ENCODE measurements around the gene ARMC6. TPM values are rescaled to one million over a fixed set of nuclear protein-coding genes. Genes with fewer than 3 reads are reported as not detected.

ARMC6 gene
- total and polyA plus RNA-seq, 2 donors (not counting 3 experiments of a cell fraction or from before 2014, with no cell fraction given), result 33.9 to 44.7 TPM

DNA sequence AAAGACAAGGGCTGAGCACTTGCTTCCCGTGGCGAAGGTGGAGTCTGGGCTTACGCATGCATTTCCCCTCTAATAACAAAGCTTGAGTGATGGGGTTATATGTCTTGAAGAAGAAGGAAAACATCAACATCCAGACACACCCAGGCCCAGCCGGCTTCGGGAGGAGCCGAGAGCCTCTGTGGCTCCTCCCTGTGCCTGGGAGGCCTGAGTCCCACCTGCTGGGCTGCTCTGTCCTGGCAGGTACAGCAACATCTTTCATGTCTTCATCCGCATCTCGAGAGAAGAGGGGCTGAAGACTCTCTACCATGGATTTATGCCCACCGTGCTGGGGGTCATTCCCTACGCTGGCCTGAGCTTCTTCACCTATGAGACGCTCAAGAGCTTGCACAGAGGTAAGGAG lies 74.3 kb downstream of the ARMC6 start:
- DNase-seq (ENCODE audit: low read depth, low spot score) (no peak), FAIRE-seq (no peak)
- H4K20me1 ChIP-seq (replicated peaks; ENCODE audit: control insufficient read depth, extremely low read depth, insufficient read depth, low read length), result no peaks in the 10 kb centered on the region
- H3K4me1 ChIP-seq (ENCODE audit: control insufficient read depth, extremely low read depth, insufficient read depth, low read length), result no peaks in the 10 kb centered on the region
- no TSS peak for BruUV-seq (replicated peaks)
- no peak overlapping the region for H3K4me2 ChIP-seq (ENCODE audit: insufficient read depth, low read length)
- H3K27me3 ChIP-seq (ENCODE audit: control insufficient read depth in 2 of 2, insufficient read depth in 2 of 2, low read length in 2 of 2), result no peaks in the 10 kb centered on the region
- H3K4me3 ChIP-seq (replicated peaks in 1 of 3; ENCODE audit: insufficient read depth in 1 of 3, low read depth in 1 of 3, low read length in 3 of 3), result no peak overlapping the region
- H3K36me3 ChIP-seq (ENCODE audit: control insufficient read depth in 2 of 2, extremely low read depth in 1 of 2, insufficient read depth in 2 of 2, low read length in 2 of 2), result no peaks in the 10 kb centered on the region
- TF ChIP-seq, protein P1, sequence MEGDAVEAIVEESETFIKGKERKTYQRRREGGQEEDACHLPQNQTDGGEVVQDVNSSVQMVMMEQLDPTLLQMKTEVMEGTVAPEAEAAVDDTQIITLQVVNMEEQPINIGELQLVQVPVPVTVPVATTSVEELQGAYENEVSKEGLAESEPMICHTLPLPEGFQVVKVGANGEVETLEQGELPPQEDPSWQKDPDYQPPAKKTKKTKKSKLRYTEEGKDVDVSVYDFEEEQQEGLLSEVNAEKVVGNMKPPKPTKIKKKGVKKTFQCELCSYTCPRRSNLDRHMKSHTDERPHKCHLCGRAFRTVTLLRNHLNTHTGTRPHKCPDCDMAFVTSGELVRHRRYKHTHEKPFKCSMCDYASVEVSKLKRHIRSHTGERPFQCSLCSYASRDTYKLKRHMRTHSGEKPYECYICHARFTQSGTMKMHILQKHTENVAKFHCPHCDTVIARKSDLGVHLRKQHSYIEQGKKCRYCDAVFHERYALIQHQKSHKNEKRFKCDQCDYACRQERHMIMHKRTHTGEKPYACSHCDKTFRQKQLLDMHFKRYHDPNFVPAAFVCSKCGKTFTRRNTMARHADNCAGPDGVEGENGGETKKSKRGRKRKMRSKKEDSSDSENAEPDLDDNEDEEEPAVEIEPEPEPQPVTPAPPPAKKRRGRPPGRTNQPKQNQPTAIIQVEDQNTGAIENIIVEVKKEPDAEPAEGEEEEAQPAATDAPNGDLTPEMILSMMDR (IDR thresholded peaks at IDR 0.05; ENCODE audit: extremely low read depth in 1 of 2, insufficient read depth in 1 of 2, low read depth in 1 of 2, low read length in 2 of 2), result no peak
- TF ChIP-seq FOS (IDR thresholded peaks at IDR 0.05; ENCODE audit: borderline replicate concordance, insufficient read depth, low read length), result no peak
- no peak for TF ChIP-seq POLR2AphosphoS5 (IDR thresholded peaks at IDR 0.05; ENCODE audit: insufficient read depth, low read depth, low read length)
- TF ChIP-seq GATA2 (IDR thresholded peaks at IDR 0.05; ENCODE audit: insufficient read depth, insufficient read length, low read depth, low read length), result no peak
- no peak for TF ChIP-seq EZH2 (IDR thresholded peaks at IDR 0.05; ENCODE audit: borderline replicate concordance, low read depth, low read length, severe bottlenecking)
- TF ChIP-seq MYC (IDR thresholded peaks at IDR 0.05; ENCODE audit: low read depth, low read length), result no peak
- TF ChIP-seq POLR2A (IDR thresholded peaks at IDR 0.05; ENCODE audit: low read depth, low read length), result no peak
- TF ChIP-seq JUN (IDR thresholded peaks at IDR 0.05; ENCODE audit: borderline replicate concordance, insufficient read depth, insufficient read length, low read depth), result no peak
- no peak overlapping the region for H3K9ac ChIP-seq (replicated peaks; ENCODE audit: extremely low read depth, insufficient read depth, low read length)
- intact Hi-C loops (cut with micrococcal nuclease), result loop anchor here (5.0 kb wide), 1 partner anchor 45 kb away; the partner anchor contains the start of gene SLC25A42
- H3K27ac ChIP-seq (ENCODE audit: insufficient read depth, low read depth, low read length), result no peak overlapping the region
- POLR2A ChIA-PET, result no interaction called here
- no peak overlapping the region for H2AFZ ChIP-seq (ENCODE audit: low read depth, low read length)
- H3K9me1 ChIP-seq (replicated peaks; ENCODE audit: control insufficient read depth, extremely low read depth, insufficient read depth, low read length), result no peaks in the 10 kb centered on the region
- no peaks in the 10 kb centered on the region for H3K9me3 ChIP-seq (replicated peaks; ENCODE audit: control insufficient read depth, insufficient read depth, low read length)
- dilution Hi-C loops (cut with MboI; ENCODE audit: extremely low pct_ligation_motif_present, low sequenced_read_pairs), result no loop called here
- H3K79me2 ChIP-seq (ENCODE audit: control insufficient read depth, insufficient read depth, low read length), result no peaks in the 10 kb centered on the region
- CTCF ChIA-PET, result no interaction called here

Other genes starting within 250 kb of the ARMC6 start
- gene COMP, start 242.3 kb upstream of the ARMC6 start, total RNA-seq, result not detected in 2 replicates
- gene COMP, start 242.3 kb upstream of the ARMC6 start, polyA plus RNA-seq, result not detected in 2 replicates
- gene UPF1, start 201.6 kb upstream of the ARMC6 start, total RNA-seq, result 68.2 and 69.1 TPM in 2 replicates
- 50.2 and 65.9 TPM in 2 replicates for gene UPF1, start 201.6 kb upstream of the ARMC6 start, polyA plus RNA-seq
- 3.0 and 4.0 TPM in 2 replicates for gene CERS1, start 137.4 kb upstream of the ARMC6 start, total RNA-seq
- 8.5 and 11.0 TPM in 2 replicates for gene CERS1, start 137.4 kb upstream of the ARMC6 start, polyA plus RNA-seq
- gene COPE, start 114.2 kb upstream of the ARMC6 start, total RNA-seq, result 239 and 252 TPM in 2 replicates
- 407 and 557 TPM in 2 replicates for gene COPE, start 114.2 kb upstream of the ARMC6 start, polyA plus RNA-seq
- gene DDX49, start 113.9 kb upstream of the ARMC6 start, total RNA-seq, result 47.7 and 51.9 TPM in 2 replicates
- 60.1 and 61.8 TPM in 2 replicates for gene DDX49, start 113.9 kb upstream of the ARMC6 start, polyA plus RNA-seq
- 131 and 139 TPM in 2 replicates for gene HOMER3, start 92.4 kb upstream of the ARMC6 start, total RNA-seq
- gene HOMER3, start 92.4 kb upstream of the ARMC6 start, polyA plus RNA-seq, result 180 and 184 TPM in 2 replicates
- gene SUGP2, start 86 bp upstream of the ARMC6 start, total RNA-seq, result 74.4 and 79.7 TPM in 2 replicates
- 43.3 and 44.6 TPM in 2 replicates for gene SUGP2, start 86 bp upstream of the ARMC6 start, polyA plus RNA-seq
- gene SLC25A42, start 30.4 kb downstream of the ARMC6 start, total RNA-seq, result 6.2 and 8.2 TPM in 2 replicates
- gene SLC25A42, start 30.4 kb downstream of the ARMC6 start, polyA plus RNA-seq, result 6.3 and 7.2 TPM in 2 replicates
- 23.3 and 24.1 TPM in 2 replicates for gene TMEM161A, start 104.9 kb downstream of the ARMC6 start, total RNA-seq
- gene TMEM161A, start 104.9 kb downstream of the ARMC6 start, polyA plus RNA-seq, result 54.9 and 72.6 TPM in 2 replicates
- 1.2 and 1.3 TPM in 2 replicates for gene MEF2B, start 136.7 kb downstream of the ARMC6 start, total RNA-seq
- 0.52 and 0.65 TPM in 2 replicates for gene MEF2B, start 136.7 kb downstream of the ARMC6 start, polyA plus RNA-seq
- 35.6 and 45.8 TPM in 2 replicates for gene BORCS8, start 158.5 kb downstream of the ARMC6 start, total RNA-seq
- 37.4 and 49.7 TPM in 2 replicates for gene BORCS8, start 158.5 kb downstream of the ARMC6 start, polyA plus RNA-seq
- 105 and 118 TPM in 2 replicates for gene RFXANK, start 158.7 kb downstream of the ARMC6 start, total RNA-seq
- 124 and 146 TPM in 2 replicates for gene RFXANK, start 158.7 kb downstream of the ARMC6 start, polyA plus RNA-seq
- gene NR2C2AP, start 169.8 kb downstream of the ARMC6 start, total RNA-seq, result 16.6 and 17.5 TPM in 2 replicates
- 11.9 and 13.4 TPM in 2 replicates for gene NR2C2AP, start 169.8 kb downstream of the ARMC6 start, polyA plus RNA-seq
- gene NCAN, start 178.4 kb downstream of the ARMC6 start, total RNA-seq, result not detected in 2 replicates
- not detected in 2 replicates for gene NCAN, start 178.4 kb downstream of the ARMC6 start, polyA plus RNA-seq
- gene TM6SF2, start 239.7 kb downstream of the ARMC6 start, total RNA-seq, result not detected in 2 replicates
- 0.10 and 0.21 TPM in 2 replicates for gene TM6SF2, start 239.7 kb downstream of the ARMC6 start, polyA plus RNA-seq

Measured in endothelial cell of umbilical vein (primary cell).